ENCODE measurements around the gene FOSB.

FOSB gene

DNA sequence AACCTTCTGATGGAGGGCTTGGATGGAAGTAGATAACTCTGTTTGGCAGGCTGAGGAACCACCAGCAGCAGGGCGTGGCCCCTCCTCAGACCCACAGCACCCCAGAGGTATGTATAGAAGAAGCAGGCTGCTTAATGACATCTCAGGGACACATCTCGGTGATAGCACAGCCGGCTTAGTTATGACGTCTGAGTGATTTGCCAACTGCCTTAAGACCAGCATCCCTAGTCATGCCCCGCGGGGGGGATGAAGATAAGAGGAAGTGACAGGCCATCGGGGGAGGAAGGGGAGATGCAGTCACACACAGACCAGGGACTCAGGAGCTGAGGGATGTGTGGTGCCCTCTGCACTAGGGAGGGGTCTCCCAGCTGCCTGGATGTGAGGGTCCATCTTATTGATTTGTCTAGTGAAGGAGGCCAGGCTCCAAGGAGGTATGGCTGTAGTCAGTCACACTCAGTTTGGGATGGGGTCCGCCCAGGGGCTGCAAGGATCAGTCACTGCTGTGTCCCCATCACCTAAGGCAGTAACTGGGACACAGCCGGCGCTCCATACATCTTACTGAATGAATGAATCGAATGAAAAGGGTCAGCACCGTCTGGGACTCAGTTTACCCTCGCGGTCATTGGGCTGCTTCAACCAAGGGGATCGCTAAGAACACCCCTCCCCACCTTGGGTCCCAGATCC is 24.9 kb upstream of the FOSB start:
- no peak for DNase-seq (ENCODE audit: low read depth)

DNA sequence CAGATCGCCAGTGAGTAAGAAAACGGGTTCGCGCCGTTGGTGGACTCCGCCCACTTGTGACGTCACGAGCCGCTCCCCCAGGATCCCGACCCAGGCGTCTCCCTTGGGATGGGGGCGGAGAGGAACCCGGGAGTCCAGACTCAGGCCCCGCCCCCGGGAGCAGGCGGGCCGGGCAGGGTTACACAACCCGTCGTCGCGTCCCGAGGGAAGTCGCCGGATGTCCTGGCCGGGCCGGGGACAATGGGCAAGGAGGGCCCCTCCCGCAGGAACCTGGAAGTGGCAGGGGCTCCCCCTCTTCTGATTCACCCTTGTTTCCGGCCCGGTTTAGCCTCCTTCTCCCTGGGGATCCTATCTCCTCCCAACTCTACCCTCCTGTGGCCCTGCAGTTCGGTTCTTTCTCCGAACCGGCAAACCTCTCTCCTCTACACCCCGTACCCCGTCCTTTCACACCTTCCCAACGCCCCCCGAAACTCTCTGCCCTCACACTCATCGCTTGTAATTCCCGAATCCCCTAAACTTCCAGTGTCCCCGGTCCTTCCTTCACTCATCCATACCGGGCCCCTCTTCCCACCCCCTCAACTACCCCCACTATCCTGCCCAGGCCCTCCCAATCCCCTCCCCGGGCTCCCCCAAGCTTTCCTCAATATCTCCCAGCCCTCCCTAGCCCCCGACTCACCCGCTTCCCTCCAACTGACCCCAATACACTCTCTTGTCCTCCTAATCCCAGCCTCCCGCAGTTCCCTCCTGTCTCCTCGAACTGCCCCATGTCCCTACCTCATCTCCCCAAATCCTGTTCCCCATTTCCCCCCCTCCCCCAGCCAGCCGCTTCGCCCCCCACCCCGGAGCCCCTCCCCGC is 24.1 kb upstream of the FOSB start:
- no peak for DNase-seq (ENCODE audit: low read depth)

DNA sequence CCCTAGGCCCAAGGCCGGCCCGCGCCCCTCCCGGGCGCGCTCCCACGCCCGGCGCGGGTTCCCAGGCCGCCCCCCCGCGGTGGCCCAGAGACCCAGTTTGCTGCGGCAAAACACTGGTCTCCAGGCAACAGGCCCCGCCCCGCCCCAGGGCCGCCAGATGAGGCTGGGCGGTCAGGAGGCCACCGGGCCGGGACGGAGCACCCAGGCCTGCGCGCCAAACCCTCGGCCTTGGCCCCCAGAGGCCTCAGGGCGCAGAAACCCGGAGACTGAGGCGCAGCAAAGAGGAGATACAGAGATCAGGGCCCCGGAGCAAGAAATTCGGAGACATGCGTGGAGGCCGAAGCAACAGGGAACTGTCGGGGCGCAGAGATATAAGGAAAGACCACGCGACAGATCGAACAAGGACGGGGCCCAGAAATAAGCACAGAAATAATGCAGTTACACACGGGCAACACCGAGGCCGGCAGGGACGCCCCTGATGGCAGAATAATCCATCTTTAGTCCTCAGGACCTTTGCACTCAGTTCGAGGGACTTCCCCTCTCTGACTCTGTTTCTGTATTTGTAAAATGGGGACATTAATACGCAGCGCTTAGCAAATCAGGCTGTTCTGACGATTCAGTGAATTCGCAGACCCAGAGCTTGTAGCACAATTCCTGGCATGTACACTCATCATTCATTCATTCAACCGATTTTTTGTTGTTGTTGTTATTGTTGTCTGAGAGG is 23.3 kb upstream of the FOSB start:
- peak; percentile 67 for DNase-seq (ENCODE audit: low read depth)

DNA sequence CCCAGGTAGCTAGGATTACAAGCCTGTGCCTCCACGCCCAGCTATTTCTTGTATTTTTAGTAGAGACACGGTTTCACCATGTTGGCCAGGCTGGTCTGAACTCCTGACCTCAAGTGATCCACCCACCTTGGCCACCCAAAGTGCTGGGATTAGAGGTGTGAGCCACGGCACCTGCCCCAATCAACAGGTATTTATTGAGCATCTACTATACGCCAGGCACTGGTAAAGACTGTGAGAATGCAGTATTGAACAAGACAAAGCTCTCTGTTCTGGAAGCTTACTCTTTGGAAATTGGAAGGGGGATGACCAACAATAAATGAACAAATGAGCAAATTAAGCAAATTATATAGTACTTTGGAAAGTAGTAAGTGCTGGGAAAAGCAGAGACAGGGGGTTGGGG is 22.7 kb upstream of the FOSB start:
- no peak for DNase-seq (ENCODE audit: low read depth)

DNA sequence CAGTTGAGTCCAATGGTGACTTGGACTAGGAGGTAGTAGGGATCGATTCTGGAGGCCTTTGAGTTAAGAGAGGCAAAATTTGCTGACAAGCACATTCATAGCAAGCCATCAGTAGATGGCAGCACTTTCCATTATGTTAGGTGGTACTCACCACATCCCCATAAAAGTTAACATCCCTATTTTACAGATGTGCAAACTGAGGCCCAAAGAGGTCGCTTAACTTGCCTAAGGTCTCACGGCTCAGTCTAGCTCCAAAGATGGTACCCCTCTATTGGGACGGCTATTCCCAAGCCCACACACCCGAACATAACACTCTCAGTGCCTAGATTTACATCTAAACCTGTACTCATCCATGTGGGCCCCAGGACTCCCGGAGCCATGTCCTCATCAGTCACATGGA is 21.5 kb upstream of the FOSB start:
- DNase-seq (ENCODE audit: low read depth): no peak

DNA sequence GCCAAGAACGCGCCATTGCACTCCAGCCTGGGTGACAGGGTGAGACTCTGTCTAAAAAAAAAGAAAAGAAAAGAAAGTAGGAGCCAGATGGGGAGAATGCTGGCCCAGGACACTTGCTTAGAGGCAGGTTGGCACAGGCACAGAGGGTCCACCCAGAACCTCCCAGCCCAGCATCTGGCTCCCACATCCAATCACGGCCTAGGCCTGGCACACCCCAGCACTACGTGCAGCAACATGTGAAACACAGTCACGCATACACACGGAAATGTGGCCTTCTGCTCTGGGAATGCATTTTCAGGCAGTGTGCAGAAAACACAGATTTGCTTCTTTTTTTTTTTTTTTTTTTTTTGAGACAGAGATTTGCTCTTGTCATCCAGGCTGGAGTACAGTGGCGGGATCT is 20.9 kb upstream of the FOSB start:
- DNase-seq (ENCODE audit: low read depth): no peak

DNA sequence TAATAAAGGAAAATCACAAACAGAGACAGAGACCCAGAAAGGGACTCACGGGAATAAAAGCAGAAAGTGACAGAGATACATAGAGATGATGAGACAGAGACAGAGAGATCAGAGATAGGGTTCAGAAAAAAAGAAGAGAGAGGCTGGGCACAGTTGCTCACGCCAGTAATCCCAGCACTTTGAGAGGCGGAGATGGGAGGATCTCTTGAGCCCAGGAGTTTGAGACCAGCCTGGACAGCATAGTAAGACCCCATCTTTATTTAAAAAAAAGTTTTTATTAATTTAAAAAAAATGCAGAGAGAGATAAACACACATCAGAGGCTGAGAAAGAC is 19.4 kb upstream of the FOSB start:
- DNase-seq (ENCODE audit: low read depth): no peak

DNA sequence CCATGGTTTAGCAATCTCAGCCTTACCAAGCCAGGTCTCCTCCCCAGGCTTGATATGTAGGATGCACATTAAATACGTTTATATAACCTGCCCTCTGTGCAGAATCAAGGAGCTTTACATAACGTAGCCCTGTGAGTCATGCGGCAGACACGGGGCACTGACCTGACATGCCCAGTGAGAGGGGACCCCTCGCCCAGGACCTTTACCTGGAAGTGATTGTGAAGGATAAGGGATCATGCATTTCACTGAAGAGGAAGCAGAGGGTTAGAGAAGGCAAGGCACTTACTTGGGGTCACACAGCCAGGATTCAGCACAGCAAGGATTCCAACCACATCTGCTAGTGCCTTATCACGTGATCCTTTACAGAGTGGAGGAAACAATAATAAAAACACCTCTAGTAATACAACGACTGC is 18.9 kb upstream of the FOSB start:
- no peak for DNase-seq (ENCODE audit: low read depth)

DNA sequence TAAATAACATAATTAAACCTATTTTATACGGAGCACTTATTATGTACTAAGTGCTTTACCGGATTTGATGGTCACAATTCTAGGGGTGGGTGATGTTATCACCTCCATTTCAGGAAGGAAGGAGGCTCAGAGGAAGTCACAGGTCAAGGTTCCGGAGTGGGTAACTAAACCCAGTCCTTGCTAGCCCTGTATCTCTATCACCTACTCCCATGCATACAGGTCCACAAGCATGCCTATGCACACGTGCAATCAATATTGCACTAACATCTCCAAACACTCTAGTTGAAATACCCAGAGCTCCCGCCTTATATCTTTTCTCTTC is 17.8 kb upstream of the FOSB start:
- DNase-seq (ENCODE audit: low read depth): no peak

DNA sequence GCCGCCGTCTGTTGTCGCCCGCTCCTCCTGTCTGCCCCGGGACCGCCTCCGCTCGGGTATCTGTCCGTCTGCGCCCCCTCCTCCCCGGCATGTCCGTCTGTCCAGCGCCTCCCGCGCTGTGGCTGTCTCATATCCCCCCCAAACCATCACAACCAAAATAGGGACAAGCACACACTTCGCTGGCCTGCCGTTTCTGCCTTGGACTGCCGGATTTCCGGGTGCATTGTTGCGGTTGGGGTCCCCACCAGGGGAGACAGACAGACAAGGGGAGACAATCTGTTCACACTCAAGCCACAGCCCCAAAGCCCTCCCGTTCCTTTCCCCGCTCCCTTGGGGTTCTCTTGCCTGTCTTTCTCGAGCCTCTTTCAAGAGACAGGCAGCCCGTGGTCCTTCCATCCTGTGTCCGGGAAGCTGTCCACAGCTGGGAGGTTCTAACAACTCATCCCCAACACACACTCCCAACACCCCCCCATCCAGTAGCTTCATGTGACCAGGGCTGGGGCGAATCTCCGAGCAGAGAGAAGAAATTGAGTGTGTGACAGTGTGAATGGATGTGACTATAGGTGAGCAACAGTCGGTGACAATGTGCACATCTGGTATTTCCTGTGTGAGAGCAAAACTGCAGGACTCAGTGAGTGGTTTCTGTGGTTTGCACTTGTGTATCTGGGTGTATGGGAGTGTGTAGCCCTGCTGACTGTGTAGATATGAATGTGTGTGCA is 16.5 kb upstream of the FOSB start:
- peak; percentile 35 for DNase-seq (ENCODE audit: low read depth)

DNA sequence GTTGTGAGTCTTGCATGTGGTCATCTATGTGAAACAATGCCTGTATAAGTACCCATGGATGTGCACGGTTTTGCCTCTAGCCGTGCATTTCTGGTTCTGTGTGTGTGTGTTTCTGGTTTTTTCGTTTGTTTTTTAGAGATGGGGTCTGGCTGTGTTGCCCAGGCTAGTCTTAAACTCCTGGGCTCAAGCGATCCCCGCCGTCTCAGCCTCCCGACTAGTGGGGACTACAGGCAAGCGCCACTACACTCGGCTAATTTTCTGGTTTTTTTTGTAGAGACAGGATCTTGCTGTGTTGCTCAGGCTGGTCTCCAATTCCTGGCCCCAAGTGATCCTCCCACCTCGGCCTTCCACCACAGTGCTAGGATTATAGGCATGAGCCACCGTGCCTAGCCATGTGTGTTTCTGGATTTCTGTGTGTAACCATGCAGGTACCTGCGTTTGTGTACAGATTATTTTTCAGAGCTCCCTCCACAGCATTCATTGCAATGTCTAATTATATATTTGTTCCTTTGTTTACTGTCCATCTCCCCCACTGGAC is 15.9 kb upstream of the FOSB start:
- DNase-seq (ENCODE audit: low read depth): no peak

DNA sequence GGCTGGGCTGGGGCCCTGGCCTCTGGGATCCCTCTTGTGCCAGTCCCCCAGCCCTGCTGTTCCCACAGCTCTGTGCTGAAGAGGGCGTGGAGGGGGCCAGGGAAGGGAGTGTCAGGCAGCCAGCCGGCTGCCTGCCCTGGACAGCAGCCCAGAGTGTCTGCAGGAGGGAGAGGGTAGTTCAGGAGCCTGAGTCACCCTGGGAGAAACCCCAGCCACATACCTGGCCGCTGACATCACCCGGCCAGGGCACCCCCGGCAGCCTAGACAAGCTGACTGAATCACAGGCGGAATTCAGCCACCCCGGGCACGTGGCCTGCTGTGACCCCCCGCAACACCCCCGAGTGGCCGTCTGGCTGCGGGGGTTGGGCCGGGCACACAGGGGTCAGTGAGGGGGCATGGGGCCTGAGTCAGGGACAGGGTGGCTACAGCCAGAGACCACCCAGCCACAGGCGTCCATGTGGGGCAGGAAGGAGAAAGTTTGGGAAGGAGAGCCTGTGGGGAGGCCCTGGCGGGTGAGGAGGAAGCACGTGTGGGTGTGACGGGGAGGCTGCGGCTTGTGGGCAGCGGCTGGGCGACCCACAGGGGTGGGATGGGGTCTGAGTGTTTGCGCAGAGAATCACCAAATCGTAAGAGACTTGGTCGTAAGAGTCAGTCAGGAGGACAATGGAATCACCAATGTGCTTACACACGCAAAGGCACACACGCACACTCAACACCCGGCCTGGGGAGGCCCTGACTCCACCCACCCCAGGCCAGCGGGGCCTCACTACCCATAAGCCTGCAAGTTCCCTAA is 11.9 kb upstream of the FOSB start:
- no peak for DNase-seq (ENCODE audit: low read depth)

DNA sequence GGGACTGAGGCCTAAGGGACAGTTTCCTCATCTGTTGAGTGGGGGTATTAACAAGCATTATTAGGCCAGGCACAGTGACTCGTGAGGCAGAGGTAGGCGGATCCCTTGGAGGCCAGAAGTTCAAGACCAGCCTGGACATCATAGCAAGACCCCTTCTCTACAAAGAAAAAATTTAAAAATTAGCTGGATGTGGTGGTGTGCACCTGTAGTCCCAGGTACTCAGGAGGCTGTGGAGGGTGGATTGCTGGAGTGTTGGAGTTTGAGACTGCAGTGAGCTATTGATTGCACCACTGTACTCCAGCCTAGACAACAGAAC is 11.3 kb upstream of the FOSB start:
- DNase-seq (ENCODE audit: low read depth): no peak

DNA sequence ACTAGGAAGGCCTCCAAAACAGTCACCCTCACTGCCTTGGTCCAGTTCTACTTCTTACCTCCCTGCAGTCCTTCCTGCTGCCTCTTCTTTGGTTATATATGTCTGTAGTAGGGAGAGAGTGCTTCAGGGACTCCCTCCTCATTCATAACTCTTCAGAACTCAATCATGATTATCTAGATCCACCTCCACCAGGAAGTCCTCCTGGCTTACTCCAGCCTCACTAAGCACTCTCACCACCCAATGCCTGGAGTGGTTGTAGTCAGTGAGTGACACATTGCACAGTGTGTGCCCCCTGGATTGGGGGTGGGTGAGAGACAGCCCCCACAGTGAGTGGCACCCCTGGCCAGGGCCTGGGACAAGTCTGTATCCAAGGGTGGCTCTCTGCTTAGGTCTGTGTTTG is 10.0 kb upstream of the FOSB start:
- no peak for DNase-seq (ENCODE audit: low read depth)

DNA sequence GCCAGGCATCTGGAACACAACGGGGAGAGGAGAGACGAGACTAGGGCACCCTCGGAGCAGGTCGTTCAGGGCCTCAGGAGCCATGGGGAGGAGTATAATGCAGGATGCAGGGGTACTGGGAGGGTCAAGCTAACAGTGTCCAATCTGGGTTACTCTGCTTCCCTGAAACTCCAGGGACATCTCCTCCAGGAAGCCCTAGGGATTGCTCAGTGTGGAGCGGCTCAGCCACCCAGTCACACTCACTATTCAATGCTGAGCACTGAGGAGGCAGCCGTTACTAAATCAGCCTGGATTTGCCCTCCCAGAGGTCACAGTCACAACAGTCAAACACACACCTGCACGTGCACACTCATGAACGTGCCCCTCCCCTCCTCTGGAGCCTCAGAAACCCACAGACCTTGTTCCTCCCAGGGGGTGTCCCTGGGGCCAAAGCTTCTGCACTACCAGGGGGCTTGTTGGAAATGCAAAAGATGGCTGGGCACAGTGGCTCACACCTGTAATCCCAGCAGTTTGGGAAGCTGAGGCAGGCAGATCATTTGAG is 6.9 kb upstream of the FOSB start:
- no peak for DNase-seq (ENCODE audit: low read depth)

DNA sequence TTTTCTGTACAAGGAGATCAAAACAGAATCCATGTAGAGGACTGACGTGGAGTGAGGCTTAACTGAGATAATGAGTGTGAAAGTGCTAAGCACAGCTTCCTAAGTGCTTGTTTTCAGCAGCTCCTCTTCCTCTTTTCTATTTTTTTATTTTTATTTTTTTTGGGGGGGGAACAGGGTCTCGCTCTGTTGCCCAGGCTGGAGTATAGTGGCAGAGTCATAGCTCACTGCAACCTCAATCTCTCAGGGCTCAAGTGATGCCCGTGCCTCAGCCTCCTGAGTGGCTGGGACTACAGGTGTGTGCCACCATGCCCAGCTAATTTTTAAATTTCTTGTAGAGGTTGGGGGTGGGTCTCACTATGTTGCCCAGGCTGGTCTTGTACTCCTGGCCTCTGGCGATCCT is 5.6 kb upstream of the FOSB start:
- DNase-seq (ENCODE audit: low read depth): no peak

DNA sequence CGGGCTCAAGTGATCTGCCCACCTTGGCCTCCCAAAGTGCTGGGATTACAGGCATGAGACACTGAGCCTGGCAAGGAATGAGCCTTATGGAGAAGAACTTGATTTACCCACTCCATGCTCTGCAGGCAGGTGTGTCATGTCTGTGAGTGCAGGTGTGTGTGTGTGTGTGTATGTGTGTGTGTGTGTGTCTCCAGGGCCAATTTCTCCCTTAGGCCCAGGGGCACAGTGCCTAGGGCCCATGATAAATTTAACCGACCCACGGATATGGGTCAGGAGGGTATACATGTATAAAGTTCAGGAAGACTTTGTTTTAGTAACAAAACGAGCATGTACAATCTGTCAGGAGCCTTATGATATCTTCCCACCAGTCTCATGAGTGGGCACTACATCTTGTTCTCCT is 4.6 kb upstream of the FOSB start:
- no peak for DNase-seq (ENCODE audit: low read depth)

DNA sequence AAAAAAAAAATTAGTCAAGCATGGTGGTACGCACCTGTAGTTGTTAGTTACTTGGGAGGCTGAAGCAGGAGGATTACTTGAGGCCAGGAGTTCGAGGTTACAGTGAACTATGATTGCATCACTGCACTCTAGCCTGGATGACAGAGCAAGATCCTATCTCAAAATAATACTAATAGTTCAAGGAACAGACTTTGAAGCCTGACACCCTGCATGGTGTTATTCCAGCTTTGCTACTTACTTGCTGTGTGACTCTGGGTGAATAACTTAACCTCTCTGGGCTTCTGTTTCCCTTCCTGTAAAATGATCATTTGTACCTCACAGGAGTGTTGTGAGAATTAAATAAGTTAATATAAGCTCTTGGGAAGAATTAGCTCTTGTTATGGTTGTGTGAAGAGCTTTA is 3.5 kb upstream of the FOSB start:
- no peak for DNase-seq (ENCODE audit: low read depth)

DNA sequence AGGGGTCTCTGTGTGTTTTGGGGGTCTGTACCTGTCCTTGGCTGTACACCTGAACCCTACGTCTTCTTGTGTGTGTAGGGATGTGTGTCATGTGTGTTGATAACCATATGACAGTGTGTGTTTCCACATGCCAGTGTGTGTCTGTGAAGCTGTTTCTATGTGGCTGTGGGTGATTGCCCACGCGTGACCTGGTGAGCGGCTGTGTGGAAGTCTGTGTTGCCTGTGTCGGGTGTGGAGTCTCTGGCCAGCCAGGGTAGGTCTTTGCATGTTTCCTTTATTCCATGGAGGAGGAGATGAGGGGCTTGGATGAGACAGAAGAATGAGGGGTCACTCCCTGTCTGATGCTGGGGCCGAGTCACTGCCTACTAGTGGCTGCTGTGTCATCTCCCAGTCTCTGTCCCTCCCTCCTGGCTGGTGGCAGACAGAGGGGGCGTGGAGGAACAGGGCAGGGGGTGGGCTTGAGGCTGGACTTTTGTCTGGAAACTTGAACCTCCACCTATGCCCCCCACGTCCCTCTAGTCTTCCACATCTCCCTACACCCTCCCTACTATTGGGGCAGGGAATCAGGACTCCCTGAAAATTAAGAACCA is 2.8 kb upstream of the FOSB start:
- no peak for DNase-seq (ENCODE audit: low read depth)

DNA sequence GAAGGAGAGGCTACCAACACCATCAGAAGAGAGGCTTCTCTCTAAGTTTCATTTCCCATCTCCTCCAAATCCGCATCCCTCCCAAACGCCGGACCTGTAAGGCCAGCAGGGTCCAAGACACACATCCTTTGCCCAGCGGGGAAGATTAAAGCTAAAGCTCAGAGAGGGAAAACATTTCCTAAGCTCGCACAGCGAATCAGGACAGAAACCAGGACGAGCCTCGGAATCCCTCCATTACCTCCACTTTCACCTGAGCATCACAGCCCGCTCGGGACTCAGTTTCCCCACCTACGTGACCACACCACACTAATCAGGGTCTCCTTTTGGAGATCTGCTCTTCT is 711 bp upstream of the FOSB start:
- no peak for DNase-seq (ENCODE audit: low read depth)

DNA sequence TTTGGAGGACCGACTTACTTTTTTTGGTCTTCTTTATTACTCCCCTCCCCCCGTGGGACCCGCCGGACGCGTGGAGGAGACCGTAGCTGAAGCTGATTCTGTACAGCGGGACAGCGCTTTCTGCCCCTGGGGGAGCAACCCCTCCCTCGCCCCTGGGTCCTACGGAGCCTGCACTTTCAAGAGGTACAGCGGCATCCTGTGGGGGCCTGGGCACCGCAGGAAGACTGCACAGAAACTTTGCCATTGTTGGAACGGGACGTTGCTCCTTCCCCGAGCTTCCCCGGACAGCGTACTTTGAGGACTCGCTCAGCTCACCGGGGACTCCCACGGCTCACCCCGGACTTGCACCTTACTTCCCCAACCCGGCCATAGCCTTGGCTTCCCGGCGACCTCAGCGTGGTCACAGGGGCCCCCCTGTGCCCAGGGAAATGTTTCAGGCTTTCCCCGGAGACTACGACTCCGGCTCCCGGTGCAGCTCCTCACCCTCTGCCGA is 409 bp downstream of the FOSB start:
- DNase-seq (ENCODE audit: low read depth): no peak
